CD4-positive, alpha-beta T cell treated with Interleukin-10 for 1 hour (primary cell): ENCODE results near the gene TNIK.

Source experiments
- DNase-seq: peaks from one replicate; pipeline ENCODE4 v3.0.0-alpha.2; 2020

The TNIK gene

GRCh38 chr3:171357721-171358120 lies 102.5 kb downstream of the TNIK start:
- DNase-seq, result no peak

GRCh38 chr3:171356251-171356650 lies 104.0 kb downstream of the TNIK start:
- no peak for DNase-seq

- DNase-seq, result no peak
Measured at GRCh38 chr3:171354706-171355582, 105.3 kb downstream of the TNIK start.

- DNase-seq, result no peak
Measured at GRCh38 chr3:171354049-171354705, 106.0 kb downstream of the TNIK start.

- DNase-seq, result no peak
Measured at GRCh38 chr3:171353423-171353822, 106.8 kb downstream of the TNIK start.

- DNase-seq, result no peak
Measured at GRCh38 chr3:171352387-171352935, 107.7 kb downstream of the TNIK start.

- no peak for DNase-seq
Measured at GRCh38 chr3:171351676-171352075, 108.5 kb downstream of the TNIK start.

GRCh38 chr3:171350364-171350763 lies 109.8 kb downstream of the TNIK start:
- DNase-seq, result no peak

GRCh38 chr3:171349392-171349791 lies 110.8 kb downstream of the TNIK start:
- DNase-seq, result no peak

GRCh38 chr3:171348121-171348520 lies 112.1 kb downstream of the TNIK start:
- DNase-seq, result no peak

- no peak for DNase-seq
Measured at GRCh38 chr3:171347301-171348039, 112.7 kb downstream of the TNIK start.

- DNase-seq, result no peak
Measured at GRCh38 chr3:171346582-171347300, 113.5 kb downstream of the TNIK start.

GRCh38 chr3:171346019-171346418 lies 114.2 kb downstream of the TNIK start:
- DNase-seq, result no peak

- no peak for DNase-seq
Measured at GRCh38 chr3:171345107-171345843, 114.9 kb downstream of the TNIK start.

GRCh38 chr3:171343693-171344092 lies 116.5 kb downstream of the TNIK start:
- DNase-seq, result no peak

GRCh38 chr3:171342783-171343420 lies 117.3 kb downstream of the TNIK start:
- no peak for DNase-seq

GRCh38 chr3:171342200-171342599 lies 118.0 kb downstream of the TNIK start:
- DNase-seq, result no peak

GRCh38 chr3:171340434-171340833 lies 119.8 kb downstream of the TNIK start:
- DNase-seq, result no peak

GRCh38 chr3:171339598-171339997 lies 120.6 kb downstream of the TNIK start:
- no peak for DNase-seq

GRCh38 chr3:171336406-171336805 lies 123.8 kb downstream of the TNIK start:
- no peak for DNase-seq

GRCh38 chr3:171335559-171335958 lies 124.6 kb downstream of the TNIK start:
- DNase-seq, result no peak
